Skin epidermis (tissue), 12 donors: ENCODE results near the gene PARD3.
"Not testable (repeated sequence)": the region's sequence is repeated elsewhere in the genome, so short reads cannot be mapped to it uniquely, and the experiment has no call there.

Experiments used
- H3K27ac ChIP-seq, 21 experiments: fragments of 200-600 bp; sonication (generic) in 11 of 21; one replicate each; pipeline ENCODE4 v1.5.0; 2020; ENCODE audit warnings: mild to moderate bottlenecking in 3 of 21, inconsistent platforms in 2 of 21, moderate library complexity in 2 of 21
- H3K4me3 ChIP-seq, 7 experiments: fragments of 200-600 bp; sonication (generic) in 2 of 7; one replicate each; pipeline ENCODE4 v1.5.0; 2020; ENCODE audit warnings: inconsistent platforms in 2 of 7, mild to moderate bottlenecking in 2 of 7, moderate library complexity in 1 of 7

The PARD3 gene

DNA sequence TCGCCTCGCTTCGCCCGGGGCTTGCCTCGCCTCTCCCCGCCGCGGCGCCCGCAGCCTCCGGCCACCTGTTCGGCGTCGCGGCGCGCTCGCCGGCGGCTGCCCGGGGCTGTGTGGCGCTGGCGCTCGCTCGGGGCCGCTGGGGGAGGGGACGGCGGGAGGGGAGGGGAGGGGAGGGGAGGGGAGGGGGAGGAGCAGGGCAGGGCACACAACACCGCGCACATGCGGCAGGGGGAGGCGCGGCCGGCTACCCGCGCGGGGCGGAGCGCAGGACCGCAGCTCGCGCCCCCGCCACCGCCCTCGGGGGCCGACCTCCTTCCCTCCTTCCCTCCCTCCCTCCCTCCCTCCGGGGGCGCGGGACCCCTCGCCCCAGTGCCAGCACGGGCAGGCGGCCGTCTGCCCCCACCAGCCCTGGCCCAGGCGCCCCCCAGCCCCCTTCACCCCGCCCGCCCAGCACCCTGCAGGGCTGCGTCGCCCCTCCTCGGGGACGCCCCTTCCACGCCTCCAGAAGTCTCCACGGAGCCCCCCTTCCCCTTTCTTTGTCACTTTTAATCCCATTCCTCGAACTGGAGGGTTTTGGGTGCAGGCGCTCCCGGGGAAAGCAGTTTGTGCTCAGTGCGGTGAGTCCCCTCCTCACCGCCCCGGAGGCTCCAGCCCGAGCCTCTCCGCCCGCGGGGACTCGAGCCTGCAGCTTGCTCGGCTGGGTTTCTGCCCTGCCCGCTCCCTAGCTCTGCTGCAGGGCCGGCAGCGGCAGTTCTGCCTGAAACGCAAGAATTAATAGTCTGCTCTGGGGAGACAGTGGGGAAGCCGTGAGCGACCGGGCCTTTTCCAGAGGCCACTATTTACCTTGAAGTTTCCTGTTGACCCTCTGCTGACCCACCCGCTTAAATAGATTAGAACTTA, at the start of gene PARD3:
PARD3 (minus strand) TSS at position 112 of the 900 bp plus-strand sequence. CDS start 301 bp downstream, outside the sequence.
- H3K4me3 ChIP-seq: peak within 1 kb of the TSS; percentile 56 to 80 (median 67)
- peak within 1 kb of the TSS; percentile 24 to 95 (median 86) for H3K27ac ChIP-seq

GRCh38 chr10:34864149-34865067, 49.3 kb upstream of the PARD3 start:
- Histone ChIP-seq H3K27ac (no peak overlapping the region), H3K4me3 (no peak overlapping the region)

- H3K27ac ChIP-seq: no peak overlapping the region
These were observed 47.8 kb upstream of the PARD3 start for GRCh38 chr10:34862892-34863291.

GRCh38 chr10:34861293-34862021, 46.4 kb upstream of the PARD3 start:
- Histone ChIP-seq H3K27ac (no peak overlapping the region), H3K4me3 (no peak overlapping the region)

More at GRCh38 chr10:34862892-34863291, 47.8 kb upstream of the PARD3 start:
- no peak overlapping the region for H3K4me3 ChIP-seq

- Histone ChIP-seq H3K4me3 (no peak overlapping the region), H3K27ac (no peak overlapping the region)
These were observed 44.1 kb upstream of the PARD3 start for GRCh38 chr10:34859170-34859569.

- Histone ChIP-seq H3K4me3 (no peak overlapping the region), H3K27ac (no peak overlapping the region)
These were observed 42.9 kb upstream of the PARD3 start for GRCh38 chr10:34858003-34858402.

DNA sequence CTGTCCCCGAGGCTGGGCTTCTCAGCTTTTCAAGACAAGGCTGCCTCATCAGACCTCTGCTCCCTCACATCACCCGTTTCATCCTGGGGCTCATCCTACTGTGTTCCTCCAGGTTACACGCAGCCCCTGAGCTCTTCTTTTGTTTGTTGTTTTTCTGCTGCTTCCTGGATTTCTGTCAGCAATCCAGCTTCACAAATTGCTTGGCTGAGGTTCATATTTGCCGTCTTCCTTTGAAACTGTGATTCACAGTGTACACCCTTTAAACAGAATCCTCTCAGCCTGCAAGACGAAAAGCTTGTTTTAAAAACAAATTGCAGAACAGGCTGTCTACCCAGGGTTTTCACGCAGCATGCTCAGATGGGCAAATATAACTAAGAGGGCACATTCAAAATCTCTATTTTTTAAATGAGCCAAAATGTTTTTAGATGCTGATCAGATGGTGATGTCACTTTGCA, 39.1 kb upstream of the PARD3 start:
- H3K27ac ChIP-seq: no peak overlapping the region
- no peak overlapping the region for H3K4me3 ChIP-seq

GRCh38 chr10:34853357-34853756, 38.3 kb upstream of the PARD3 start:
- no peak overlapping the region for H3K4me3 ChIP-seq
- no peak overlapping the region for H3K27ac ChIP-seq

- H3K4me3 ChIP-seq: no peak overlapping the region
These were observed 35.5 kb upstream of the PARD3 start for GRCh38 chr10:34850558-34850957.

GRCh38 chr10:34850036-34850435, 34.9 kb upstream of the PARD3 start:
- H3K4me3 ChIP-seq: no peak overlapping the region
- no peak overlapping the region for H3K27ac ChIP-seq

More at GRCh38 chr10:34850558-34850957, 35.5 kb upstream of the PARD3 start:
- no peak overlapping the region for H3K27ac ChIP-seq

DNA sequence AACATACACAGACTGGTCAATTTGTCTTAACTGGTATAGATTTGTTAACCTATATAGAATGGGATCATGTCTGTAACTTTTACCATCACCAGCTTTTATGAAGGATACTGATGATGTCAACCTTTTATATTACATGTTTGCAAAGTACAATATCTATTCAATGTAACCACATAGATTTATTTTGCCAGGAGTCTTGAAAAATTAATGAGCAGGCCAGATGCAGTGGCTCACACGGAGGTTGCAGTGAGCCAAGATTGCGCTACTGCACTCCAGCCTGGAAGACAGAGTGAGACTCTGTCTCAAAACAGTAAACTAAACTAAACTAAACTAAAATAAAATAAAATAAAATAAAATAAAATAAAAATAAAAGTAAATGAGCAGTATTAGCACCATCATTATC, 30.0 kb upstream of the PARD3 start:
- H3K4me3 ChIP-seq: no peak overlapping the region

DNA sequence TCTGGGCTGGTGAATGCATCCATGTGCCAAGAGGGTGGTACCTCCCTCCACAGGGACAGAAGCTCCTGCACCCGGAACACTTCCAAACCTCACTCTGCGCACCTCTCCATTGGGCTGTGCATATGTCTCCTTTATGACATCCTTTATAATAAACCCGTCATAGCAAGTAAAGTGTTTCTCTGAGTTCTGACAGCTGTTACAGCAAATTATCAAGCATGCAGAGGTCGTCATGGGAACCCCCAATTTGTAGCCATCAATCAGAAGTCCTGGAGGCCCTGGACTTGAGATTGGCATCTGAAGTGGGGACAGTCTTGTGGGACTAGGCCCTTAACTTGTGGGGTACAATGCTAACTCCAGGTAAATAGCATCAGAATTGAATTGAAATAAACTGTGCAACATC, 29.4 kb upstream of the PARD3 start:
- Histone ChIP-seq H3K27ac (no peak overlapping the region), H3K4me3 (no peak overlapping the region)

More for the DNA sequence above, 30.0 kb upstream of the PARD3 start:
- no peak overlapping the region for H3K27ac ChIP-seq

- not testable (repeated sequence) for H3K27ac ChIP-seq
These were observed 28.4 kb upstream of the PARD3 start for GRCh38 chr10:34843470-34843869.

GRCh38 chr10:34838366-34838900, 23.3 kb upstream of the PARD3 start:
- Histone ChIP-seq H3K4me3 (no peak overlapping the region), H3K27ac (no peak overlapping the region)

More at GRCh38 chr10:34843470-34843869, 28.4 kb upstream of the PARD3 start:
- H3K4me3 ChIP-seq: not testable (repeated sequence)

- no peak overlapping the region for H3K4me3 ChIP-seq
- H3K27ac ChIP-seq: no peak overlapping the region
These were observed 20.9 kb upstream of the PARD3 start for GRCh38 chr10:34835908-34836508.

- no peak overlapping the region for H3K4me3 ChIP-seq
- no peak overlapping the region for H3K27ac ChIP-seq
These were observed 19.2 kb upstream of the PARD3 start for GRCh38 chr10:34834274-34834673.

DNA sequence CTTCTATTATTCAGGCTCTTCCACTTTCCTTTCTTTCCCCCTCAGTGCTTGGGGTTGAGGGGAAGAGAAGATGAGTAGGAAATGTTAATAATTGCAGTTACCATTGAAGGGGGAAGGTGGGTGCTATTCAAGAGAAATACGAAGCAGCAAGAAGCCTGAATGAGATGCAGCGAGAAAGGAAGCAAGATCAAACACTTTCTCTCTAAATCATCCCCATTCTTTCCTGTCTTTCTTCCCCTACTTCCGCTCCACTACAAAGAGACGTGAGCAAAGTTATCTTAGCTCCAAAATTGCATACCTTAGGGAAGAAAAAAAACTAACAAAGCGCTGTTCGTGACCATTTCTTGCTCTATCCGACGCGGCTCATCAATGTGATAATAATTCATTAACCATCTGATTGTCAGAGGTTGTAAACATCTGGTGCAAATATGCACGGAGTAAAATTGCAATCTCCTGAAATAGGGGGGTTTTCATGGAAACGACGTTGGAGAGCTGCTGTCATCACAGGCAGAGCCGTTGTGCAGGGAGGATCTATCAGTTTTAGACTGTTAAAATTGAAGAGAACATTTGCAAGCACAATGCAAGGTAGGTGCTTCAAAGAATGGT, 15.2 kb upstream of the PARD3 start:
- no peak overlapping the region for H3K27ac ChIP-seq
- H3K4me3 ChIP-seq: no peak overlapping the region
